GM19238 (cell line): Measurements from ENCODE around the gene HOXC13.

Experiments
- DNase-seq: peaks from one replicate; pipeline ENCODE4 v3.0.0; 2011; ENCODE audit warnings: low spot score; ENCODE audit not compliant: insufficient read length

The HOXC13 gene

DNA sequence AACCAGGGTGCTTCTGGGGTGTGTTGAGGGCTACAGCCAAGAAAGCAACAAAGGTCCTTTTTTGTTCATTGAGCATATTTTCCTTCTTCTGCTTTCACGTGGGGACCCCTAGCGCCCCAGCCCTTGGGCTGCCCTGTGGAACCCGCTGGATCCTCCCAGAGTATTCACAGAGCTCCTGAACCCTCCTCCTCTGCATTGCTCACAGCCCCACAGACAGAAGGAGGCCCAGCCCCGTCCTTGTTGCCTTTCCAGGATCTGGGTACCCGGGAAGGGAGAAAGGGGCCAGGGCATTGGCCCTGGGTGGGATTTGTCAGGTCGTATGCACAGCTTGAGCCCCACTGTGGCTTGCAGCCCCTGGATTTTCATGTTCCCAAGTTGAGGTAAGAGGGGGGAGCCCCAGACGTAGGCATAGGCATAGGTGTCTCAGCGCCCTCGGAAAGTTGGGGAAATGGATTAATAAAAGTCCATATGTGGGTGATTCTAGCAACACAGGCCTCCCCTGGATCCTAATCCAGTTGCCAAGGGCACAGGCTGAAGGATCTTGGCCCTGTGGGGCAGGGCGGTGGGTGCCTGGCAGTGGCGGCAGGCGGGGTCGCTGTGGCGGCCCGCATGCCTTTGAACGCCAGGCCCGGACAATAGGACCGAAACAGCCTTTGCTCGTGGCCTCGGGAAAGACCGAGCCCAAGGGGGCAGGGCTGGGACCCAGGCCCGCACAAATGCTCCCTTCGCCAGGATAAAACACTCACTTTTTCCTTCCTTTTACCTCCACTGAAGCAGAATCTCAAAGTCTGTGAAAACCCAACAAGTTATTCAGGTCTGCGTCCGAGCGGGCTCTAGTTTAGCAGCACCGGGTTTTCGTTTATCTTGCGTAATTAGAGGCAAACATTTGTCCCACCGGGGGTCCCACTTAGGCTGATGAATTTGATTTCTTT lies 43.3 kb downstream of the HOXC13 start:
- no peak for DNase-seq

- no peak for DNase-seq
Observed at GRCh38 chr12:53982648-53983567, 44.3 kb downstream of the HOXC13 start.

DNA sequence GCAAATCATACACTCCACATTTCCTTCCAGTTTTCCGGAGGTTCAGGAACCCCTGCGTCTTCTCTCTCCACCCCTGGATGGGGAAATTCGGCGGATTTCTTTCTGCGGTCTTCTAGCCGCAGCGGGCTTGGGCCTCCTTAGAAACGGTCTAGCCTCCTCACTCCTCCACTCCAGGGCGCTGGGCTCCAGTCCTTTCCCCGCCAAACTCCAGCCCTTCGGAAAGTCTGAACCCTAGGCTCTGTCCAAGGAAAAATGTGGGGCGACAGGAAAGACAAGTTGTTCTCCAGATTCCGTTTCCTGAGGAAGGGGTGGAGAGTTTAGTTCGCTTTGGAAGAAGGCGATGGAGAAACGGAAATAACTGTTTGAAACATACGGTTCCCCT lies 44.9 kb downstream of the HOXC13 start:
- no peak for DNase-seq

DNA sequence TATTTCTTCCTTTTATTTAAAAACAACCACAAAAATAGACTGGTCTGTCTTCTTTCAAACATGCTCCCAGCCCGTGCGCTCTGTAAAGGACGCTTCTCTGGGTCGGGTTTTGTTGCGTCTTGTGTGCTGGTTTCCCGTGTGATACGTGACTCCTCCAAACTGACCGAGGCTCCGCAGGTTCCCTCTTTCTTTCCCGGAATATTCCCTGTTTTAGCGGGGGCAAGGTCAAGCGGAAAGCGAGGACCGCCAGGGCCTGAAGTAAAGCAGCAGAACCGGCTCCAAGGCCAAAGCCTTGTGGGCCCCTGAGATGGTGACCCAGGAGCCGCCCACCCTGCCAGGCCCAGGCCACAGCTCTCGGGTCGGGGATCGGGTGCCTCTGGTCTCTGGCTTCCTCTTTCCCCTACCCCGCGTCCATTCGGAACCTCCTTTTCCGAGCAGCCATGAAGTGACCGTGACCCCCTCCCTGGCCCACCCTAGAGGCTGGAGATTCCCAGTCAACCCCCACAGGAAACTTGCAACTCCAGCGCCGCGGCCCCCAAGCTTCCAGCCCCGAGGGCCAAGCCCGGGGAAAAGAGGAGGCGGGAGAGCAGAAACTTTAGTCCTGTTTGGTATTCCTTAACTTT lies 45.4 kb downstream of the HOXC13 start:
- no peak for DNase-seq

DNA sequence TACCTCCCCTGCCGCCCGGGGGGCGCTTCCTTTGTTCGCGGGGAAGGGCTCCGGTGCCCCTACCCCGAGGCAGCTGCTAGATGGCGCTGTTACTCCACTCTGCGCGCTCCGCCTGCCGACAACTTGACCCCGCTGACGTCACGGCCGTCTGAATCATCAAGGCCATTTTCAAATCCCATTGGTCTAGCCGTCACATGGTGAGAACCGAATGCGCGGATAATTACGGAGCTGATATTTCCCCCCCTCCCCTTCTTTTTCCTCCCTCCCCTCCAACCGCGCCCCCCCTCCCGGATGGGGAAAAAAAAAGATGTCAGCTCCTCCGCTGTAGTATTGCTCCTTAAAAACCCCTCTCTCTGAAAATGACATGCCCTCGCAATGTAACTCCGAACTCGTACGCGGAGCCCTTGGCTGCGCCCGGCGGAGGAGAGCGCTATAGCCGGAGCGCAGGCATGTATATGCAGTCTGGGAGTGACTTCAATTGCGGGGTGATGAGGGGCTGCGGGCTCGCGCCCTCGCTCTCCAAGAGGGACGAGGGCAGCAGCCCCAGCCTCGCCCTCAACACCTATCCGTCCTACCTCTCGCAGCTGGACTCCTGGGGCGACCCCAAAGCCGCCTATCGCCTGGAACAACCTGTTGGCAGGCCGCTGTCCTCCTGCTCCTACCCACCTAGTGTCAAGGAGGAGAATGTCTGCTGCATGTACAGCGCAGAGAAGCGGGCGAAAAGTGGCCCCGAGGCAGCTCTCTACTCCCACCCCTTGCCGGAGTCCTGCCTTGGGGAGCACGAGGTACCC lies 46.5 kb downstream of the HOXC13 start, which contains the start of gene HOXC10:
Gene HOXC10 (plus strand): TSS at position 246 of the 791 bp plus-strand sequence. CDS start 114 bp downstream, at position 360.
- peak; percentile 73 for DNase-seq

- no peak for DNase-seq
Observed at GRCh38 chr12:53985692-53985993, 47.0 kb downstream of the HOXC13 start.

GRCh38 chr12:53985994-53986685 lies 47.5 kb downstream of the HOXC13 start:
- DNase-seq, result no peak

DNA sequence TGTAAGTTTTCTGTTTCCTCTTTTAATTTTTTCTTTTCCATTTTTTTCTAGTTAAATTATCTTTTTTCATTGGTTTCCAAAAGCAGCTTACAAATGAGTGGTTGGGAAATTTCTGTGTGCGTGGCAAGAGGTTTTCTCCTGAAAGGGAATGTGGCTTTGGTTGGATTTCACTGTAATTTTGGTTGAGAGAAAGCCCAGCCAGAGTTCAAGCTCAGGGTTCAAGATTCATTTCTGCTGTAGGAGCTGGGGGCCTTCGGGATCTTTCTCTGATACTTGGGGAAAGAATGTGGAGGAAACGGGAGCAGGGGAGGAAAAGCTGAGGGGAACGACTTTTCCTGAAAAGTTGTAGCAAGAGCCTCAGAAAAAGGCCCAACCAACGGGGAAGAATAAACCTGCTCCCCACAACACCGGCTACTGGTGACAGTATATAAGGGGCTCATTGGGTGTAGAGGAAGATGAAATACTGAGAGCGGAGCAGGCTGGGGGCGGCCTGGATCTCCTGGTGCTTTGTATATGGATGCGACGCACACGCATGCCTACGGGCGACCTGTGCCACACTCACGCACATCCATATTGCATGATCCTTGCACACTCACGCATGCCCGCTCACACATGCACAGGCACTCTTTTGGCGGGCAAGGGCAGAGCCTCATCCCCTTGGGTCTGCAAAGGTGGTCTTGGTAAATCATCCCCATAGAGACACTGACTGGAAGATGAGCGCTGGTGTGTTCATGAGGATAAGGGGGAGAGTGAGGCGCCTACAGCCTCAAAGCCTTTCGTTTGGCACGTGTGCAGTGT lies 48.3 kb downstream of the HOXC13 start:
- DNase-seq, result no peak

- DNase-seq, result no peak
Observed at GRCh38 chr12:53987787-53988230, 49.2 kb downstream of the HOXC13 start.

GRCh38 chr12:53988541-53989226 lies 50.1 kb downstream of the HOXC13 start:
- no peak for DNase-seq

DNA sequence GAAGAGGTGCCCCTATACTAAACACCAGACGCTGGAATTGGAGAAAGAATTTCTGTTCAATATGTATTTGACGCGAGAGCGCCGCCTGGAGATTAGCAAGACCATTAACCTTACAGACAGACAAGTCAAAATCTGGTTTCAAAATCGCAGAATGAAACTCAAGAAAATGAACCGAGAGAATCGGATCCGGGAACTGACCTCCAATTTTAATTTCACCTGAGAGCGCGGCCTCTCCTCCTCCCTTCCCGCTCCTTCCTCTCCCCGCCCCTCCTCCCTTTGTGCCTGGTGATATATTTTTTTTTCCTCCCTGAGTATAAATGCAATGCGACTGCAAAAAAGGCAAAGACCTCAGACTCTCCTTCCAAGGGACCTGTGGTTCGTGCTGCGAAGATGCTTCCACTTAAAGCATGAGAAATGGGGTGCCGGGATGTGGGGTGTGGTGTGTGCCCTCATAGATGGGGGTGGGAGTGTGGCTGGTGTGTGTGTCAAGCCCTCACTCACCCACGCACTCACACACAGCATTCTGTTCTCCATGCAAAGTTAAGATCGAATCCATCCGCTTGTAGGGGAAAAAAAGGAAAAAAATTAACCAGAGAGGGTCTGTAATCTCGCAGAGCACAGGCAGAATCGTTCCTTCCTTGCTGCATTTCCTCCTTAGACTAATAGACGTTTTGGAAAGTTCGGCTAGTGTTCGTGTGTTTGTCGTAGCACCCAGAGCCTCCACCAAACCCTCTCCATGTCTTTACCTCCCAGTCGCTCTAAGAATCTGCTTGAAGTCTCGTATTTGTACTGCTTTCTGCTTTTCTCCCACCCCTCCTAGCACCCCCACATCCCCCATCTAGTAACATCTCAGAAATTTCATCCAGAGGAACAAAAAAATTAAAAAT lies 50.8 kb downstream of the HOXC13 start:
- DNase-seq, result peak; percentile 47

DNA sequence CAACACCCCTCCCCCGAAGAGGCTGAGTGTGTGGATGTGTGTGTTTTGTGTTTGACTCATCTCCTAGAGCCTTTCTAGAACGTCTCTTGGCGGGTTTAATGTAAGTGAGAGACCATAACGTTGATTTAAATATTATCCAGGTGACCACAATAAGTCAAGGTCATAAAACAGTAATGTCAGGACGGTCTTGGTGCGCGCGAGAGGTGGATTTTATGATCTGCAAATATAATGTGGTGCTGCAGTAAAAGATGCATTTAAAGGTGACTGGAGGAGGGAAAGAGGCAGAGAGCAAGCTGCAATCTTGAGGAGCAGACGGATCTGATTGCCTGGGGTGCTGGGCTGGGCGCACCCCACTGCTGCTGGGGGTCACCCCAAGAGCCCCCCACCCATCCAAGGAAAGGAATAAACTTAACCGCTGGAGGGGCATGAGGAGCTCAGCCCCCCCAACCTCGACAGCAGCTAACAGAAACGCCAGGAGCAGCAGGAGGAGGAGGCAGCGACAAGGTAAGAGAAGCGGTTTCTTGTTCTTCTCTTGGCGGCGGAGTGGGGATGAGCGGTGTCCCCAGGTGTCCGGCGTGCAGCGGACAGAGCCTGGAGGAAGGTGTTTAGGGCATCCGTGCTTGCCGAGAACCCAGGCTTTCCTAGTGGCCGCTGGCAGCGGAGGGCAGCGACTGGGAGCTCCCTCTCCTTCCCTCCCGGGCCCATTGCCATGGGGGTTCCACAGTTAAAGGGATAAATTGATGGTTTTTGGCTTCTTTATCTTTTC lies 51.9 kb downstream of the HOXC13 start:
- DNase-seq, result no peak

GRCh38 chr12:53991077-53991460 lies 52.4 kb downstream of the HOXC13 start:
- no peak for DNase-seq

GRCh38 chr12:53992377-53992889 lies 53.8 kb downstream of the HOXC13 start:
- no peak for DNase-seq

- no peak for DNase-seq
Observed at GRCh38 chr12:53993162-53994008, 54.8 kb downstream of the HOXC13 start.

DNA sequence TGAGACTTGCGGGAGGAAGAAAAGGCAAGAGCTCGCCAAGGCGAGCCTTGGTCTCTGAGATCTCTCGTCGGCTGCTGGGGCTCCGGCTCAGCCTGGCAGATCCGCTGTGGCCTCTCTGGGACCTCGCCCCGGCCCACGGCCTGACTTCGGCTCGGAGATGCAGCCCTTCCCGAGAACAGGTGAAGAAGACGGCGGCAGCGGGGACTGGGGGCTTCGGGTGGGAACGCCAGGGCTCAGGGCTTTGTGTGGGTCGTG lies 55.3 kb downstream of the HOXC13 start:
- no peak for DNase-seq
